ENCODE data around the gene PWWP2B.

PWWP2B gene

GRCh38 chr10:132454296-132455198 lies 57.5 kb downstream of the PWWP2B start:
- no peak for TF ChIP-seq ZNF274 (IDR thresholded peaks at IDR 0.05; ENCODE audit: low read depth, low read length)
- no peak overlapping the region for H3K4me3 ChIP-seq (ENCODE audit: low read length)

- TF ChIP-seq ZNF274 (IDR thresholded peaks at IDR 0.05; ENCODE audit: low read depth, low read length), result no peak
- no peak overlapping the region for H3K4me3 ChIP-seq (ENCODE audit: low read length)
Observed at GRCh38 chr10:132455441-132455971, 58.5 kb downstream of the PWWP2B start.

- H3K4me3 ChIP-seq (ENCODE audit: low read length), result no peak overlapping the region
- TF ChIP-seq ZNF274 (IDR thresholded peaks at IDR 0.05; ENCODE audit: low read depth, low read length), result no peak
Observed at GRCh38 chr10:132455986-132456847, 59.2 kb downstream of the PWWP2B start.

GRCh38 chr10:132456881-132457280 lies 59.9 kb downstream of the PWWP2B start:
- no peak for TF ChIP-seq ZNF274 (IDR thresholded peaks at IDR 0.05; ENCODE audit: low read depth, low read length)

GRCh38 chr10:132457328-132458070 lies 60.5 kb downstream of the PWWP2B start:
- H3K4me3 ChIP-seq (ENCODE audit: low read length), result no peak overlapping the region
- TF ChIP-seq ZNF274 (IDR thresholded peaks at IDR 0.05; ENCODE audit: low read depth, low read length), result no peak

More at GRCh38 chr10:132456881-132457280, 59.9 kb downstream of the PWWP2B start:
- H3K4me3 ChIP-seq (ENCODE audit: low read length), result no peak overlapping the region

GRCh38 chr10:132458071-132458585 lies 61.1 kb downstream of the PWWP2B start:
- TF ChIP-seq ZNF274 (IDR thresholded peaks at IDR 0.05; ENCODE audit: low read depth, low read length), result no peak
- no peak overlapping the region for H3K4me3 ChIP-seq (ENCODE audit: low read length)

GRCh38 chr10:132458586-132459300 lies 61.7 kb downstream of the PWWP2B start:
- H3K4me3 ChIP-seq (ENCODE audit: low read length), result no peak overlapping the region
- no peak for TF ChIP-seq ZNF274 (IDR thresholded peaks at IDR 0.05; ENCODE audit: low read depth, low read length)

- no peak for TF ChIP-seq ZNF274 (IDR thresholded peaks at IDR 0.05; ENCODE audit: low read depth, low read length)
- H3K4me3 ChIP-seq (ENCODE audit: low read length), result no peak overlapping the region
Observed at GRCh38 chr10:132459301-132460003, 62.5 kb downstream of the PWWP2B start.

GRCh38 chr10:132460071-132460470 lies 63.1 kb downstream of the PWWP2B start:
- no peak overlapping the region for H3K4me3 ChIP-seq (ENCODE audit: low read length)
- TF ChIP-seq ZNF274 (IDR thresholded peaks at IDR 0.05; ENCODE audit: low read depth, low read length), result no peak

- no peak overlapping the region for H3K4me3 ChIP-seq (ENCODE audit: low read length)
Observed at GRCh38 chr10:132460691-132461090, 63.7 kb downstream of the PWWP2B start.

GRCh38 chr10:132461103-132461682 lies 64.2 kb downstream of the PWWP2B start:
- no peak overlapping the region for H3K4me3 ChIP-seq (ENCODE audit: low read length)
- no peak for TF ChIP-seq ZNF274 (IDR thresholded peaks at IDR 0.05; ENCODE audit: low read depth, low read length)

More at GRCh38 chr10:132460691-132461090, 63.7 kb downstream of the PWWP2B start:
- no peak for TF ChIP-seq ZNF274 (IDR thresholded peaks at IDR 0.05; ENCODE audit: low read depth, low read length)

GRCh38 chr10:132461683-132462231 lies 64.8 kb downstream of the PWWP2B start:
- TF ChIP-seq ZNF274 (IDR thresholded peaks at IDR 0.05; ENCODE audit: low read depth, low read length), result no peak
- H3K4me3 ChIP-seq (ENCODE audit: low read length), result no peak overlapping the region

All from GM08714 (cell line).